AG04450 (cell line): Measurements from ENCODE around the gene ACTG1. TPM values are rescaled to one million over a fixed set of nuclear protein-coding genes. Genes with fewer than 3 reads are reported as not detected.
A peak's percentile ranks its signal among the peaks of the same experiment; 100 is the strongest.

Experiments used
- CTCF ChIA-PET: fragments of 300-600, 350-600 bp; formaldehyde crosslinking; extraction: SDS; loops from one replicate; lab custom pipeline; 2022; ENCODE audit warnings: antibody characterized with exemption, inconsistent platforms; lab: Charles Lee
- POLR2A ChIA-PET: fragments of 350-600 bp; formaldehyde crosslinking; extraction: SDS; loops from one replicate; lab custom pipeline; 2021; ENCODE audit warnings: antibody characterized with exemption, inconsistent platforms; lab: Yijun Ruan, JAX
- DNase-seq: peaks from one replicate; pipeline ENCODE4 v3.0.0-alpha.2; 2011; ENCODE audit warnings: low read depth, low spot score
- H3K27ac ChIP-seq: one replicate; pipeline ENCODE4 v1.5.1; 2012; ENCODE audit warnings: low read depth, low read length, control low read depth
- H3K27me3 ChIP-seq: one replicate; pipeline ENCODE4 v1.6.0; 2012; ENCODE audit warnings: low read length; ENCODE audit not compliant: control insufficient read depth, insufficient read depth
- H3K4me3 ChIP-seq: 2 replicates; pipeline ENCODE4 v1.5.1; 2011; ENCODE audit warnings: mild to moderate bottlenecking, low read depth, low read length, control low read depth
- H3K9me3 ChIP-seq: 2 replicates; pipeline ENCODE4 v1.5.1; 2012; ENCODE audit warnings: low read length; ENCODE audit not compliant: control insufficient read depth, insufficient read depth
- CTCF ChIP-seq: IDR thresholded peaks from 2 replicates; pipeline ENCODE4 v1.5.1; 2011; ENCODE audit warnings: low read depth, low read length, control low read depth, inconsistent platforms
- polyA plus RNA-seq: library from polyadenylated mRNA; depleted of rRNA; stranded (reverse); fragments of >200 nt; gene quantifications from 2 replicates; pipeline ENCODE4 v1.2.3, GENCODE V29; 2011

Gene ACTG1
- polyA plus RNA-seq, 1 experiment: 2,721 TPM

- no peaks in the 10 kb centered on the region for H3K27me3 ChIP-seq
- no peaks in the 10 kb centered on the region for H3K9me3 ChIP-seq
- peak overlapping the region; percentile 55 for H3K27ac ChIP-seq
- no peak for DNase-seq
- CTCF ChIA-PET: interaction anchor here (1.2 kb wide), 1 partner anchor 25 kb away, joined by 3 read pairs; no protein-coding TSS in a partner anchor
- no peak for TF ChIP-seq CTCF
- peak overlapping the region; percentile 96 for H3K4me3 ChIP-seq
- POLR2A ChIA-PET: interaction anchor here (0.5 to 3.8 kb wide), 7 partner anchors 15 to 257 kb away, joined by 3 to 27 read pairs (median 4); partner anchors contain the start of gene BAHCC1
Observed at GRCh38 chr17:81509207-81509971, 3.2 kb downstream of the ACTG1 start.

DNA sequence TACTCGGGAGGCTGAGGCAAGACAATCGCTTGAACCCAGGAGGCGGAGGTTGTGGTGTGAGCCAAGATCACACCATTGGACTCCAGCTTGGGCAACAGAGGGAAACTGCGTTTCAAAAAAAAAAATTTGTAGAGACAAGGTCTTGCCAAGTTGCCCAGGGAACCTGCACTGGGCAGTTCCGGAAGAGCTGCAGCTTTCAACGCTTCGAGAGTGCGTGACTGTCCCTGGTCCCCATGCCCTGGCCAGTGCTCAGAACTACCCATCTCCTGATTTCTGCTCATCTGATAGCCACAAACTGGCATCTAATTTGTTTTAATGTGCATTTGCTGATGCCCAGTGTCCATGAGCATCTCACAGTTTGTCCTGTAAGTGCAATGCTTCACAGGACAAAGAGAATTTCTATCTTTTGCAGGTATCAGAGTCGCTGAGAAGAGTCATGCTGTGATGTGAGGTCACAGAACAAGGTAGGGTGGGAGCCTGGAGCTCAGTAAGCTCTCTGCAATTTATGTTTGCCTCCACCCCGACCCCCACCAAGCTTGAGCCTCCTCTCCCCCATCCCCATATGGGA is 3.9 kb downstream of the ACTG1 start:
- peak overlapping the region; percentile 96 for H3K4me3 ChIP-seq
- peak overlapping the region; percentile 52 for H3K27ac ChIP-seq
- ChIA-PET CTCF (interaction anchor here (0.7 to 1.2 kb wide), 2 partner anchors 24 to 216 kb away, joined by 3 to 5 read pairs; no protein-coding TSS in a partner anchor), POLR2A (interaction anchor here (0.5 to 3.8 kb wide), 11 partner anchors 8 to 362 kb away, joined by 3 to 27 read pairs (median 4); partner anchors contain the start of gene BAHCC1)
- no peaks in the 10 kb centered on the region for H3K9me3 ChIP-seq
- no peak for TF ChIP-seq CTCF
- H3K27me3 ChIP-seq: no peaks in the 10 kb centered on the region
- DNase-seq: no peak

GRCh38 chr17:81503619-81504018 is 9.0 kb downstream of the ACTG1 start:
- TF ChIP-seq CTCF: no peak
- POLR2A ChIA-PET: no interaction called here
- H3K27ac ChIP-seq: no peak overlapping the region

DNA sequence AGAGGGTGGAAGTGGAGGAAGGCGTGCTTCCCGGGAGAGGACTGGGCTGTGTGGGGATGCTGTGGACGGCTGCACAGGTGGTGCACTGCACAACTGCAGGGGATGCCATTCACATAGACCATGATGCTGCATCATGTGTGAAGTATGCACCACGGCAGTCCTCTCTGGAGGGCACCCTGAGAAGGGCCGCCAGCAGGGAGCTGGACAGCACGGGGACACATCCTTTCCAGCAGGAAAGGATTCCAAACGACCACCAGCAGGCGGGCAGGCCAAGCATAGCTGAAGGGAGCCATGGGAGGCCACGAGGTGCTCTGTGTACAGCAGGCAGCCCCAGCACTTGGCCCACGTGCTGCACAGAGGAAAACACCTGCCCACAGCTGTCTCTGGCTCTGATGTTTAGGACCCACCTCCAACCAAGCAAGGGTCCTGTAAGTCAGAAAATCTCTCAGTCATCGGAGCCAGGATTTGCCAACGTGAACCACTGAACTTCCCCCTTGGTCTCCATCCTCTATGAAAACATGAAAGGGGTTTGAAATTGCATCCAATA is 10.1 kb downstream of the ACTG1 start:
- TF ChIP-seq CTCF: no peak
- POLR2A ChIA-PET: interaction anchor here (0.6 to 1.8 kb wide), 2 partner anchors 10 to 111 kb away, joined by 4 to 6 read pairs; partner anchors contain the start of gene ACTG1
- CTCF ChIA-PET: interaction anchor here (1.1 kb wide), 1 partner anchor 247 kb away, joined by 3 read pairs; no protein-coding TSS in a partner anchor
- no peak overlapping the region for H3K27ac ChIP-seq
- no peak for DNase-seq
- H3K9me3 ChIP-seq: no peaks in the 10 kb centered on the region; the same call in 1 of the 2 replicates
- H3K27me3 ChIP-seq: no peaks in the 10 kb centered on the region
- H3K4me3 ChIP-seq: no peak overlapping the region

More at GRCh38 chr17:81503619-81504018, 9.0 kb downstream of the ACTG1 start:
- no peaks in the 10 kb centered on the region for H3K27me3 ChIP-seq
- DNase-seq: no peak
- H3K4me3 ChIP-seq: no peak overlapping the region
- CTCF ChIA-PET: no interaction called here
- H3K9me3 ChIP-seq: no peaks in the 10 kb centered on the region; the same call in 1 of the 2 replicates
